NCI-H2029 treated with DMSO at 0.1 percent for 48 hours (cell line): ENCODE measurements around the gene WWOX.

ENCODE experiments used
- DNase-seq: peaks from one replicate; lab custom pipeline; 2025; lab: John Stamatoyannopoulos, UW

WWOX gene

DNA sequence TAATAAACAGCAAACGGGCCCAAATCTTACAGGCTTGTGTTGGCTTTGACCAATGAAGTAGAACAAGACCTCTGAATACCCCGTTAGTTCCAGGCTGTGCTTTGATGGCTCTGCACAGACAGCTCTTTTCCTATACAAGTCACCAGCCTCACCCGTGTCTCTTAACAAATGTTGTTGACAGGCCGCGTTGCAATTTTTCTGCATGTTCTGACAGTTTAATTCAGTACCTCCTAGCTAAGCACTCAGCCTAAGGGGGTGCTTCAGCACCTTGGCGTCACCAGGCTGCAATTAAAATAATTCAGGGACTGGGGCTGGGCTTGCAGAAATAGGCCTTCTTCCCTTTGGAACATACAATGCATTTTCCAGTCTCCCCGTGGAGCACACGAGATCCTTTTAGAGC, 1001.0 kb downstream of the WWOX start:
- DNase-seq, result no peak

DNA sequence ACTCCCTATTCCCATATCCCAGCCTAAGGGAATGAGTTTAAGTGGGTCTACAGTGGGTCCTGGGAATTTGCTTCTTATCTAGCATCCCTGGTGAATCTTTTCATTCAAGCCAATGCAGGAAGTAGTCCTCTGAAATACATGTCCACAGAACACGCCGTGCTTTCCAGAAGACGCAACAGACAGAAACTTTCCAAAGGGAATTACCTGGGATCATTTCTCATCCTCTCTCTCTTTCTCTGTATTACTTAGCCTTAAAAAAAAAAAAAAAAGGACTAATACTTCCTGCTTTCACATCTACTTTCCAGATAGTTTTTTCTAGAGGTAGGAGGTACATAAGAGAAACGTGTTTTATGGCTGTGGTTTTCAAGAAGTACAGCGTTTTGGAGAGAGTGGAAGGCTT, 1002.0 kb downstream of the WWOX start:
- no peak for DNase-seq

DNA sequence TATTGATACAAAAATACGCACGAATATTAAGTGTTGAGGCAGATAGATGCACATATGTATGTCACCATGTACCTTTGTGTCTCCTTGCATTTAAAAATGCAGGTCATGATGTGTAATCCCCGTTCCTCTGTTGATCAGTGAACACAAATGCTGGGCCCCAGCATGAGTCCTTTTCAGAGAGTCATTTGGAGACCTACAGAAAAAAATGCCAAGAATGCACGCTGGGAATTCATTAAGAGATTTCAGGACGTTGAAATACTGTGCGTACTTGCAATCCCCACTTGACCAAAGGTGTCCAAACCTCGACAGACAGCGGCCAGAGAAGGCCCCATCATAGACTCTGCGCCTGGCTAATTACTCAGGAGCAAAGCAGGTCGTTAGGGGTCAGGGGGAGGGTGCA, 1005.1 kb downstream of the WWOX start:
- DNase-seq, result no peak

- no peak for DNase-seq
Measured at GRCh38 chr16:79107301-79107700, 1007.8 kb downstream of the WWOX start.

DNA sequence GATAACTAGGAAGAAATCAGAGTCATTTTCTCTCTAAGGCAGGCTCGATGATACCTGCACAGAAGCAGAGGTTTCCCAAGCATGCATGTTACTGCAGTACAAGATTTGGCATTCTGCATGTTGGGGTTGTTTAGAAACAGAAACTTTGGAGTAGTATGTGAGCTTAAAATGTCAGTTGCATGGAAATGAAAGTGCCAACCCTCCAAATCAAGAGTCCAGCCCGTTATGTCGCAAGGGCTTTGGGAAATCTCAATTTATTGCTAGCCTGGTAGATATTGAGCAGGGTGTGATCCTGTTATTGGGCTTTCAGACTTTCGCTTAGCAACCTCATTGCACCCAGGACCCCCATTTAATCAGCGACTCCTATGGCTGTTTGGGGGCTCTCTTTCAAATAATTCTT, 1010.3 kb downstream of the WWOX start:
- no peak for DNase-seq

- no peak for DNase-seq
Measured at GRCh38 chr16:79110242-79110641, 1010.8 kb downstream of the WWOX start.

DNA sequence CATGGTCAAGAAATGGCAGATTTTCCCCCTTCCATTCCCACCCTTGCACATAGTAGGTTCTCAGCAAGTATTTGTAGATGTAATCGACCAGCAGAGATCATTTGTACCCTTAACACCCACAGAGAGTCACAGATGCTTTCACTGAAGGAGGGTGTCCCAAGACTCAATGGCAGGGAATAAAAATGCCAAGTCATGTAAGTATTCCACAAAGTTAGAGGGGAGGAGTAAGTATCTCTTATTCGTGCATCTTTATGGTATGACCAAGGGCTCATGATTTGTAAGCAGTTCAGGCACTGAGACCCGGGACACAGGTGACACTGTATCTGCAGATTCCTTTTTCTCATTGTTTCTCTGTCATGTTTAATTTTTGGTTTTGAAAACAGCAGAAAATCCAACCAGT, 1011.5 kb downstream of the WWOX start:
- DNase-seq, result no peak

DNA sequence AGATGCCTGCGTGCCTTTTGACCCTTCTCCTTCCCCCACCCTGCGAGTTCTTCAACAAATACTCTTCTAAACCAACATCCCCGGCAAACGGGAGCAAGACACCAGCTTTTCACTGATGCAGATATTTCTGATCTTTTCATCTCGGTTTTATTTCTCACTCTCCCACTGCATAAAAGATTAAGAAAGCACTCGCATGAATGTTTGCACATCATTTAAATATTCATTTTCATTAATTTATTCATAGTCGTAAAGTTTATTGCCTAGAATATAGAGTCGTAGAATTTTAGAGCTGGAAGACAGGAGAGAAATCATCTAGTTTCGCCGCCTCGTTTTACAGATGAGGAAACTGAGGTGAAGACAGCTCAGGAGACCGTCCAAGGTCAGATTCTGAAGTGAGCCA, 1013.0 kb downstream of the WWOX start:
- no peak for DNase-seq

GRCh38 chr16:79113826-79114225, 1014.4 kb downstream of the WWOX start:
- DNase-seq, result no peak

DNA sequence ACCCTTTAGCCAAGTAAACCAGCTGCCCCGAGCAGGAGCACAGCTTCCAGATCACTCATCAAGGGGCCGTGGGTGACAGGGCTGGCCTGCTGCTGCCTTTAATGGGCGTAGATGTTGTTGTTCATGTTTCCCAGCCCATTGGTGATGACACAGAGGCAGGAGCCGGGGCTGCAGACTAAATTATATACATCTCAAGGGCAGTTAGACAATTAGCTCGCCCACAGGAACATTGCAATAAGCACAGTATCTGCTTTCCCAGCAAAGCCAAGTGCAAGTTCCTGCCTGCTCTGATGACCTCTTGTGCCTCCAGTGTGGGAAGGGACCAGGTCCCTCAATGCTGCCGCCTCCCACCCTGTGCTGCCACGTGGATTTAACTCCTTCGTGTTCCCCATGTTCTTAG, 1015.3 kb downstream of the WWOX start:
- DNase-seq, result no peak

GRCh38 chr16:79121906-79122305, 1022.5 kb downstream of the WWOX start:
- no peak for DNase-seq

GRCh38 chr16:79122343-79122742, 1022.9 kb downstream of the WWOX start:
- DNase-seq, result no peak

GRCh38 chr16:79124016-79124756, 1024.7 kb downstream of the WWOX start:
- DNase-seq, result no peak

GRCh38 chr16:79127766-79128165, 1028.3 kb downstream of the WWOX start:
- DNase-seq, result no peak

DNA sequence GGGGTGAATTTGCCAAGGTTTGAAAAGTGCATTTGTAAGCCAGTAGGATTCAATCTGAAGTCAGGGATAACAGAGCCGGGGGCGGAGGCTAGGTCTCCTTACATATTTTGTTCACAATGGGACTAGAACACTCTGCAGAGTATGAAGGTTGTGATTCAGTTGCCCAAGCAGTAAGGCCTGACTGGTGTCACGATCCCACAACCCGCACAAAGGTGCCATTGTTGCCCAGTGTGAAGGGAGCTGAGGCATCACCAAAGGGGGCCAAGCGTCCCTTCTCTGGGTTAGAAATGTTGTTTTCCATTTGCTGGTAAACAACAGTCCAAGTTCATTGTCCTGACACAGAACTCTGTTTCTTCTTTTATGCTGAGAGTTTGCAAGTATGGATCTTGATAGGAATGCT, 1029.3 kb downstream of the WWOX start:
- no peak for DNase-seq

DNA sequence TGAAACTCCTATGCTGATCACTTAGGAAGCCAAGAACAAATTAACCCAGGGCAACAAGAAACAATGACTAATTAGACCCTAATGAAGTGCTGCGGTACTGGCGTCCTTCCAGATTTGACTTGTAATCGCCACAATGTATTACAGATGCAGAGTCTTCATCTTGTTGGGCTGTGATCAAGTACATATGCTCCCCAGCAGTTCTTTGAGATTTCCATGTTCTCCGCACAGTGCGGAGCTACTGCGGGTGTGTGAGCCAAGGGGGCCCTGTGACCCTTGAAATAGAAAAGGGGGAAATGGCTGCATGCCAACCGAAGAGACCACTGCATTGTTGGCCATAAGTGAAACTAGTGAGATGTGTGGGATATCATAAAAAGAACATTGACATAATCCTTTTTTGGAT, 1031.2 kb downstream of the WWOX start:
- DNase-seq, result no peak

DNA sequence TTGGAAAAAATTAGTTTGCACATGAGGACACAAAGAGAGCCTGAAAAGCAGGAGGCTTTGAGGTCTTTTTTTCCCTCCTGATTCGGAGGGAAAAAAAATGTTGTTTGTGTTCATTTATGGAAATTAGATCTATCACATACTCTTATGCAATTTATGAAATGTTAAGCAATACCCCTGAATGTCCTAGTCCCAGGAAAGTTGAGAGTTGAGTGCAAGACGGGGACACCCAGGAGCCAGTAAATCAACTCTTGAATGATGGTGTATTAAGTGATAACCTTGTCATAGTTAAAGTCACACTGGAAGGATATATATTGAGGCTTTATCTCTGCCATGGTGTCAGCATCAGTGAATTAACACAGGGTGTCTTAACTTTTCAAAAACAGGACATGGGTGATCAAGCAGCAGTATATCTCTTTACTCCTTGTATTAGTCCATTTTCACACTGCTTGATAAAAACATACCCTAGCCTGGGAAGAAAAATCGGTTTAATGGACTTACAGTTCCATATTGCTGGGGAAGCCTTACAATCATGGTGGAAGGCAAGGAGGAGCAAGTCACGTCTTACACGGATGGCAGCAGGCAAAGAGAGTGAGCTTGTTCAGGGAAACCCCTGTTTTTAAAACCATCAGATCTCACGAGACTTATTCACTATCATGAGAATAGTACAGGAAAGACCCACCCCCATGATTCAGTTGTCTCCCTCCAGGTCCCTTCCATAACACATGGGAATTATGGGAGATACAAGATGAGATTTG, 1032.0 kb downstream of the WWOX start:
- DNase-seq, result no peak

DNA sequence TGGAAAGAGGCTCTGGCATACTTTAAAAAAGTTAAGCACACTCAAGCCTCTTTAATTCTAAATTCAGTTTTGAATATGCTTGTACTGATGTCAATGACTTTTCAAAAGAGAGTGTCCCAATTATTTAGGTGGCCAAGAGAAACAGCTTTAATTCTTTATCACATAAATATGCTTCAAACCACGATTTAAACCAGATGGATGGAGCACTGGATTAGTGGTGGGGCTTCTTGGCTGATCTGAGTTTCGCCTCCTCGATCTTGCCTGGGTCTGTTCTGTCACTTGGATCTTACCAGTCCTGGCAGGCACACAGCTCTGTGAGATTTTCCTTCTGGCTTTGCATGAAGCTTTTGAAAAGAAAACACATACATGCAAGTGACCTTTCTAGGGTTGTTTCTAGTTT, 1033.2 kb downstream of the WWOX start:
- no peak for DNase-seq

DNA sequence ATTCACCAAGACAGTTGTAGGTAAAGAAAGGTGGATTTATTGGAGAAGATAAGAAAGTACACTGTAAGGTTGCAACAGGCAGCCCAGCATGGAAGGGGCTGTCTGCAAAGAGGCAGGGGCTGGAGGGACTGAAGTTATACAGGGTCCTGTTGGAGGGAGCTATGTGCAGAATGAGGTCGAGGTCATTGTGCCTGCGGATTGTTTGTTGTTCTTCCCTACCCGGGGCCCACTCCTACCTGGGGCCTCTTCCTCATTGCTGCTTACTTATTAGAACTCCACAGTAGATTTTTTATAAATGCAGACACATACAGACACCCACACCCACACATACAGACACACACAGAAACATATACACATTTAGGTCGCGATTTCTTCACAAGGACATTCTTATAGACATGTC, 1034.8 kb downstream of the WWOX start:
- no peak for DNase-seq

DNA sequence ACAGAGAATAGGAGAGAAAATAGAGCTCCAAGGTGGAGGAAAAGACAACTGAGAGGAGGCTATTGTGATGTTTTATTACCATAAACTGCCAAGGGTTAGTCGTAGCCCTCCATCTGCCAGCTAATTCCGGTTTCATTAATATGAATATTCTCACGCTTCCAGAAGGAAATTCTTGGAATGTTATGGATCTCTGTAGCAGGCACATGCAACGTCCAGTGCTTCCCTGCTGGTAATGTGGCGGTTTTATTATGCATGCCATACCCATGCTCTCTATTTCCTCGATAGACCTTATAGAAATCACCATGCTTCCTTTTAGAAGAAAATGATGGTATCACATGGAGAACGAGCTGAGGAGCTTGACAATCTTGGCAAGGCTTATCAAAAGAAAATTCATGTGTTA, 1037.5 kb downstream of the WWOX start:
- no peak for DNase-seq

- DNase-seq, result no peak
Measured at GRCh38 chr16:79137426-79137939, 1038.0 kb downstream of the WWOX start.

GRCh38 chr16:79139799-79140198, 1040.3 kb downstream of the WWOX start:
- no peak for DNase-seq

DNA sequence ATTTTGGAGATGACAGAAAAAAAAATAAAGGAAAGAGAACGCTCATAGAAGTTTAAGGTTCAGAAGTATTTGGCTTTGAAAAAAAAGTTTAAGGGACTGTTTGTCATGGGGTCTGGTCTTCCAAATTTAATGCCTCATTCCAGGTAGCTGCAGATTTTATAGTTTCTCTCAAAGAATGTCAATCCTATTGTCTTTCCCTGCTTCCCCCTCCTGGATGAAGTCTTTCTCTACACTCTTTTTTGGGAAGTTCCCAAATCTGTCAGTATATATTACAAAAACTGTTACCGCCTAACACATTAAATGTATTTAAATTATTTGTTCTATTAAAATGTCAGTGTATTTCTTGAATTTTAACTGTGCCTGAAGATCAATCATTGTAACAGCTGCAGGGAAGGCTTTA, 1043.6 kb downstream of the WWOX start:
- no peak for DNase-seq

- no peak for DNase-seq
Measured at GRCh38 chr16:79150151-79150550, 1050.7 kb downstream of the WWOX start.
